ENCODE data around the gene MED15. TPM values are rescaled to one million over a fixed set of nuclear protein-coding genes. Genes with fewer than 3 reads are reported as not detected.
"Not testable (repeated sequence)": the region's sequence is repeated elsewhere in the genome, so short reads cannot be mapped to it uniquely, and the experiment has no call there.

MED15 gene
- total RNA-seq, 1 experiment from 2014 or later = 87.9 TPM

- no peak for TF ChIP-seq CTCF (conservative IDR thresholded peaks at IDR 0.05)
- CTCF ChIA-PET = no interaction called here
- no peaks in the 10 kb centered on the region for H3F3A ChIP-seq (ENCODE audit: insufficient read depth, low read depth)
- peaks cover 2% of the 10 kb centered on the region for H4K20me1 ChIP-seq (ENCODE audit: insufficient read depth)
- no peak overlapping the region for H3K27ac ChIP-seq
- H3K4me2 ChIP-seq = no peak overlapping the region
- BruUV-seq (replicated peaks) = no TSS peak
- no peaks in the 10 kb centered on the region for H3K27me3 ChIP-seq (ENCODE audit: insufficient read depth, low read depth)
- H3K4me1 ChIP-seq (replicated peaks; ENCODE audit: insufficient read depth) = no peaks in the 10 kb centered on the region
- H3K9me3 ChIP-seq (ENCODE audit: insufficient read depth, low read depth) = no peaks in the 10 kb centered on the region
- no peak overlapping the region for H2AFZ ChIP-seq
- H3K79me2 ChIP-seq (ENCODE audit: low read depth) = peaks cover 31% of the 10 kb centered on the region
- intact Hi-C loops (cut with micrococcal nuclease; ENCODE audit: unreplicated experiment) = no loop called here
- H3K4me3 ChIP-seq = no peak overlapping the region
- H3K36me3 ChIP-seq (ENCODE audit: low read depth) = peaks cover 5% of the 10 kb centered on the region; the same call in 1 of the 2 replicates
- H3K9me2 ChIP-seq (ENCODE audit: insufficient read depth) = no peaks in the 10 kb centered on the region
- no peak for DNase-seq
- POLR2A ChIA-PET (ENCODE audit: unreplicated experiment) = no interaction called here
Measured at GRCh38 chr22:20542055-20542454, 34.6 kb downstream of the MED15 start.

- H3K9me3 ChIP-seq (ENCODE audit: insufficient read depth, low read depth) = no peaks in the 10 kb centered on the region
- H2AFZ ChIP-seq = no peak overlapping the region
- H3K27me3 ChIP-seq (ENCODE audit: insufficient read depth, low read depth) = no peaks in the 10 kb centered on the region
- no peak overlapping the region for H3K27ac ChIP-seq
- peaks cover 5% of the 10 kb centered on the region; the same call in 1 of the 2 replicates for H3K36me3 ChIP-seq (ENCODE audit: low read depth)
- no peak for TF ChIP-seq EZH2 (IDR thresholded peaks at IDR 0.05; ENCODE audit: low read depth)
- TF ChIP-seq CTCF (conservative IDR thresholded peaks at IDR 0.05) = no peak
- H3F3A ChIP-seq (ENCODE audit: insufficient read depth, low read depth) = no peaks in the 10 kb centered on the region
- POLR2A ChIA-PET (ENCODE audit: unreplicated experiment) = no interaction called here
- intact Hi-C loops (cut with micrococcal nuclease; ENCODE audit: unreplicated experiment) = no loop called here
- H3K4me1 ChIP-seq (replicated peaks; ENCODE audit: insufficient read depth) = no peaks in the 10 kb centered on the region
- peaks cover 6% of the 10 kb centered on the region; the same call in 1 of the 2 replicates for H4K20me1 ChIP-seq (ENCODE audit: insufficient read depth)
- BruUV-seq (replicated peaks) = no TSS peak
- H3K79me2 ChIP-seq (ENCODE audit: low read depth) = peaks cover 36% of the 10 kb centered on the region
- CTCF ChIA-PET = no interaction called here
- no peak overlapping the region for H3K4me2 ChIP-seq
- DNase-seq = no peak
- H3K9me2 ChIP-seq (ENCODE audit: insufficient read depth) = no peaks in the 10 kb centered on the region
- H3K4me3 ChIP-seq = no peak overlapping the region
Measured at GRCh38 chr22:20542736-20543135, 35.3 kb downstream of the MED15 start.

GRCh38 chr22:20545318-20545634 lies 37.9 kb downstream of the MED15 start:
- H3K36me3 ChIP-seq (ENCODE audit: low read depth); H2AFZ ChIP-seq; H3K9me2 ChIP-seq (ENCODE audit: insufficient read depth); H3F3A ChIP-seq (ENCODE audit: insufficient read depth, low read depth); H3K4me1 ChIP-seq (replicated peaks; ENCODE audit: insufficient read depth); H3K4me2 ChIP-seq; CTCF ChIA-PET; intact Hi-C loops (cut with micrococcal nuclease; ENCODE audit: unreplicated experiment); H3K4me3 ChIP-seq; H3K27ac ChIP-seq; BruUV-seq (replicated peaks); H3K27me3 ChIP-seq (ENCODE audit: insufficient read depth, low read depth); DNase-seq; H3K9me3 ChIP-seq (ENCODE audit: insufficient read depth, low read depth); POLR2A ChIA-PET (ENCODE audit: unreplicated experiment): not testable (repeated sequence)
- H4K20me1 ChIP-seq (ENCODE audit: insufficient read depth) = peaks cover 25% of the 10 kb centered on the region
- H3K79me2 ChIP-seq (ENCODE audit: low read depth) = peaks cover 44% of the 10 kb centered on the region

GRCh38 chr22:20545681-20546521 lies 38.5 kb downstream of the MED15 start:
- Histone ChIP-seq H3K4me1 (replicated peaks; ENCODE audit: insufficient read depth) (no peaks in the 10 kb centered on the region), H3K4me3 (no peak overlapping the region), H3F3A (ENCODE audit: insufficient read depth, low read depth) (no peaks in the 10 kb centered on the region), H3K9me2 (ENCODE audit: insufficient read depth) (no peaks in the 10 kb centered on the region), H3K4me2 (no peak overlapping the region), H2AFZ (no peak overlapping the region), H3K27ac (no peak overlapping the region), H3K36me3 (ENCODE audit: low read depth) (no peaks in the 10 kb centered on the region), H3K79me2 (ENCODE audit: low read depth) (peaks cover 44% of the 10 kb centered on the region), H3K27me3 (ENCODE audit: insufficient read depth, low read depth) (no peaks in the 10 kb centered on the region), H4K20me1 (ENCODE audit: insufficient read depth) (peaks cover 28% of the 10 kb centered on the region), H3K9me3 (ENCODE audit: insufficient read depth, low read depth) (no peaks in the 10 kb centered on the region)
- BruUV-seq (replicated peaks) = no TSS peak
- ChIA-PET POLR2A (ENCODE audit: unreplicated experiment) (no interaction called here), CTCF (no interaction called here)
- TF ChIP-seq CTCF (conservative IDR thresholded peaks at IDR 0.05) (no peak), EZH2 (IDR thresholded peaks at IDR 0.05; ENCODE audit: low read depth) (no peak)
- intact Hi-C loops (cut with micrococcal nuclease; ENCODE audit: unreplicated experiment) = no loop called here
- DNase-seq = no peak

Measured in PC-9 (cell line).